Gastroesophageal sphincter (tissue), 3 donors: ENCODE data around the gene OTUD6A.

Experiments used
- CTCF ChIP-seq, 4 experiments: fragments of 200-600 bp in 2 of 4; fragments of 450-650 bp in 2 of 4; sonication (generic) in 1 of 4; IDR thresholded peaks; one replicate each; pipeline ENCODE4 v1.5.1; 2017 to 2019; ENCODE audit warnings: antibody characterized with exemption in 4 of 4, mild to moderate bottlenecking in 2 of 4, moderate library complexity in 2 of 4
- EP300 ChIP-seq: sonication (generic); formaldehyde crosslinking; IDR thresholded peaks from one replicate; pipeline ENCODE4 v1.6.1; 2017; ENCODE audit warnings: antibody characterized with exemption, mild to moderate bottlenecking
- POLR2A ChIP-seq, 2 donors: fragments of 450-650 bp; IDR thresholded peaks; one replicate each; pipeline ENCODE4 v1.6.1; 2017; ENCODE audit warnings: antibody characterized with exemption in 2 of 2, mild to moderate bottlenecking in 2 of 2, moderate library complexity in 1 of 2
- POLR2AphosphoS5 ChIP-seq: sonication (generic); formaldehyde crosslinking; IDR thresholded peaks from one replicate; pipeline ENCODE4 v1.6.1; 2017; ENCODE audit warnings: antibody characterized with exemption

GRCh38 chrX:70105229-70105628 is 43.0 kb downstream of the OTUD6A start:
- TF ChIP-seq POLR2AphosphoS5: no peak
- no peak for TF ChIP-seq CTCF (IDR thresholded peaks at IDR 0.05)
- TF ChIP-seq EP300: no peak
- TF ChIP-seq POLR2A (IDR thresholded peaks at IDR 0.05): no peak
